GM18517 (cell line): ENCODE data around the gene SMIM17.
"Not testable (repeated sequence)": the region's sequence is repeated elsewhere in the genome, so short reads cannot be mapped to it uniquely, and the experiment has no call there.

Experiments used
- ATAC-seq: cut with Tn5 transposase; IDR thresholded peaks from one replicate; pipeline ENCODE4 v1.9.1; 2021; ENCODE audit warnings: mild to moderate bottlenecking, moderate library complexity; ENCODE audit not compliant: unreplicated experiment

SMIM17 gene

GRCh38 chr19:56654151-56654550 lies 11.2 kb downstream of the SMIM17 start:
- no peak for ATAC-seq

- ATAC-seq, result no peak
Observed at GRCh38 chr19:56660381-56661107, 17.6 kb downstream of the SMIM17 start.

GRCh38 chr19:56661248-56661647 lies 18.3 kb downstream of the SMIM17 start:
- ATAC-seq, result no peak

- no peak for ATAC-seq
Observed at GRCh38 chr19:56663931-56664500, 21.1 kb downstream of the SMIM17 start.

- no peak for ATAC-seq
Observed at GRCh38 chr19:56664511-56664910, 21.6 kb downstream of the SMIM17 start.

GRCh38 chr19:56667311-56667870 lies 24.4 kb downstream of the SMIM17 start:
- ATAC-seq, result no peak

GRCh38 chr19:56668676-56669075 lies 25.7 kb downstream of the SMIM17 start:
- ATAC-seq, result no peak

GRCh38 chr19:56670401-56670960 lies 27.5 kb downstream of the SMIM17 start:
- no peak for ATAC-seq

- ATAC-seq, result no peak
Observed at GRCh38 chr19:56670961-56671612, 28.1 kb downstream of the SMIM17 start.

GRCh38 chr19:56671613-56671994 lies 28.6 kb downstream of the SMIM17 start, which contains the start of gene ZNF835:
ZNF835 (minus strand) TSS chr19:56671757; CDS start chr19:56665198, 6,559 bp downstream.
- no peak for ATAC-seq

GRCh38 chr19:56672610-56673009 lies 29.7 kb downstream of the SMIM17 start:
- ATAC-seq, result not testable (repeated sequence)

- no peak for ATAC-seq
Observed at GRCh38 chr19:56678205-56678604, 35.2 kb downstream of the SMIM17 start.

- no peak for ATAC-seq
Observed at GRCh38 chr19:56681702-56682101, 38.7 kb downstream of the SMIM17 start.

- ATAC-seq, result no peak
Observed at GRCh38 chr19:56683116-56683515, 40.2 kb downstream of the SMIM17 start.

GRCh38 chr19:56687031-56687430 lies 44.1 kb downstream of the SMIM17 start:
- ATAC-seq, result no peak

- no peak for ATAC-seq
Observed at GRCh38 chr19:56689198-56689597, 46.2 kb downstream of the SMIM17 start.

GRCh38 chr19:56690670-56691069 lies 47.7 kb downstream of the SMIM17 start:
- no peak for ATAC-seq

GRCh38 chr19:56692206-56692895 lies 49.4 kb downstream of the SMIM17 start:
- no peak for ATAC-seq

- ATAC-seq, result no peak
Observed at GRCh38 chr19:56699552-56699951, 56.6 kb downstream of the SMIM17 start.

- no peak for ATAC-seq
Observed at GRCh38 chr19:56701895-56702294, 58.9 kb downstream of the SMIM17 start.

GRCh38 chr19:56705939-56706338 lies 63.0 kb downstream of the SMIM17 start:
- no peak for ATAC-seq
